Activated CD8-positive, alpha-beta T cell treated with anti-CD3 and anti-CD28 coated beads for 36 hours (primary cell): Measurements from ENCODE around the gene LRRC56. TPM values are rescaled to one million over a fixed set of nuclear protein-coding genes. Genes with fewer than 3 reads are reported as not detected.

ENCODE experiments used
- ATAC-seq: fragments of 200-7000 bp; cut with Tn5 transposase; one replicate; pipeline ENCODE4 v1.10.0; 2021; ENCODE audit warnings: mild to moderate bottlenecking, moderate library complexity
- CTCF ChIA-PET: fragments of 350-600 bp; sonication (Branson Sonifier 250); formaldehyde crosslinking; loops from one replicate; lab custom pipeline; 2021; ENCODE audit warnings: antibody characterized with exemption; lab: Charles Lee
- POLR2A ChIA-PET: fragments of 350-600 bp; sonication (Branson Sonifier 250); formaldehyde crosslinking; loops from one replicate; lab custom pipeline; 2021; ENCODE audit warnings: antibody characterized with exemption; lab: Charles Lee
- DNase-seq: peaks from one replicate; pipeline ENCODE4 v3.0.0-alpha.2; 2020
- H3K27ac Mint-ChIP-seq: one replicate; pipeline ENCODE4 v1.8.0; 2021; ENCODE audit warnings: mild to moderate bottlenecking, mixed read lengths
- H3K27me3 Mint-ChIP-seq: one replicate; pipeline ENCODE4 v1.8.0; 2021; ENCODE audit warnings: mixed read lengths
- H3K36me3 Mint-ChIP-seq: one replicate; pipeline ENCODE4 v1.8.0; 2021; ENCODE audit warnings: low read depth, mixed read lengths
- H3K4me1 Mint-ChIP-seq: one replicate; pipeline ENCODE4 v1.8.0; 2021; ENCODE audit warnings: low read depth, mixed read lengths
- H3K4me3 Mint-ChIP-seq: one replicate; pipeline ENCODE4 v1.8.0; 2021; ENCODE audit warnings: mild to moderate bottlenecking, moderate library complexity, mixed read lengths
- H3K9me3 Mint-ChIP-seq: one replicate; pipeline ENCODE4 v1.8.0; 2021; ENCODE audit warnings: mixed read lengths
- CTCF ChIP-seq: fragments of 200-600 bp; IDR thresholded peaks from one replicate; pipeline ENCODE4 v1.8.0; 2022; ENCODE audit warnings: antibody characterized with exemption, mild to moderate bottlenecking
- intact Hi-C: fragments of 100-400 bp; cut with micrococcal nuclease; formaldehyde crosslinking; loops from one replicate; pipeline ENCODE4 v1.10.0; 2022
- total RNA-seq, 2 experiments: library from RNA; stranded (reverse); gene quantifications; one replicate each; pipeline ENCODE4 v1.2.3, GENCODE V29; 2021

Gene LRRC56
- total RNA-seq, 2 experiments from 2014 or later = 0.67 to 0.99 TPM

- H3K9me3 Mint-ChIP-seq = no peaks in the 10 kb centered on the region
- H3K4me3 Mint-ChIP-seq = no peak overlapping the region
- no peaks in the 10 kb centered on the region for H3K27me3 Mint-ChIP-seq
- ChIA-PET CTCF (interaction anchor here (0.6 kb wide), 1 partner anchor 27 kb away, joined by 3 read pairs; no protein-coding TSS in a partner anchor), POLR2A (interaction anchor here (1.2 to 1.7 kb wide), 2 partner anchors 12 to 41 kb away, joined by 3 to 7 read pairs; no protein-coding TSS in a partner anchor)
- DNase-seq (no peak), ATAC-seq (no peak)
- H3K4me1 Mint-ChIP-seq = peaks cover 11% of the 10 kb centered on the region
- H3K27ac Mint-ChIP-seq = no peak overlapping the region
- intact Hi-C loops = no loop called here
- no peak for TF ChIP-seq CTCF
- H3K36me3 Mint-ChIP-seq = peaks cover 24% of the 10 kb centered on the region
These were observed 44.7 kb upstream of the LRRC56 start for GRCh38 chr11:492427-493226.

- CTCF ChIA-PET = no interaction called here
- H3K4me1 Mint-ChIP-seq = peaks cover 13% of the 10 kb centered on the region
- POLR2A ChIA-PET = no interaction called here
- intact Hi-C loops = no loop called here
- TF ChIP-seq CTCF = no peak
- DNase-seq (no peak), ATAC-seq (no peak)
- no peaks in the 10 kb centered on the region for H3K27me3 Mint-ChIP-seq
- no peak overlapping the region for H3K4me3 Mint-ChIP-seq
- H3K36me3 Mint-ChIP-seq = peaks cover 34% of the 10 kb centered on the region
- peak overlapping the region; percentile 12 for H3K27ac Mint-ChIP-seq
- no peaks in the 10 kb centered on the region for H3K9me3 Mint-ChIP-seq
These were observed 42.4 kb upstream of the LRRC56 start for GRCh38 chr11:494761-495536.

- no peaks in the 10 kb centered on the region for H3K27me3 Mint-ChIP-seq
- H3K9me3 Mint-ChIP-seq = no peaks in the 10 kb centered on the region
- TF ChIP-seq CTCF = no peak
- ChIA-PET POLR2A (no interaction called here), CTCF (no interaction called here)
- no peak overlapping the region for H3K27ac Mint-ChIP-seq
- peaks cover 13% of the 10 kb centered on the region for H3K4me1 Mint-ChIP-seq
- ATAC-seq (no peak), DNase-seq (no peak)
- H3K4me3 Mint-ChIP-seq = no peak overlapping the region
- peaks cover 36% of the 10 kb centered on the region for H3K36me3 Mint-ChIP-seq
- intact Hi-C loops = no loop called here
These were observed 41.8 kb upstream of the LRRC56 start for GRCh38 chr11:495537-495931.

- no peaks in the 10 kb centered on the region for H3K9me3 Mint-ChIP-seq
- peaks cover 35% of the 10 kb centered on the region for H3K36me3 Mint-ChIP-seq
- peak overlapping the region; percentile 48 for H3K27ac Mint-ChIP-seq
- no peak overlapping the region for H3K4me3 Mint-ChIP-seq
- no peak for TF ChIP-seq CTCF
- ATAC-seq (peak; percentile 22), DNase-seq (no peak)
- ChIA-PET CTCF (no interaction called here), POLR2A (no interaction called here)
- peaks cover 17% of the 10 kb centered on the region for H3K4me1 Mint-ChIP-seq
- intact Hi-C loops = no loop called here
- H3K27me3 Mint-ChIP-seq = no peaks in the 10 kb centered on the region
These were observed 40.3 kb upstream of the LRRC56 start for GRCh38 chr11:496834-497564.
